NCI-H446 treated with DMSO at 0.1 percent for 48 hours (cell line): Measurements from ENCODE around the gene PPP1R3F.

Source experiments
- DNase-seq: peaks from one replicate; lab custom pipeline; 2025; lab: John Stamatoyannopoulos, UW

PPP1R3F gene, protein sequence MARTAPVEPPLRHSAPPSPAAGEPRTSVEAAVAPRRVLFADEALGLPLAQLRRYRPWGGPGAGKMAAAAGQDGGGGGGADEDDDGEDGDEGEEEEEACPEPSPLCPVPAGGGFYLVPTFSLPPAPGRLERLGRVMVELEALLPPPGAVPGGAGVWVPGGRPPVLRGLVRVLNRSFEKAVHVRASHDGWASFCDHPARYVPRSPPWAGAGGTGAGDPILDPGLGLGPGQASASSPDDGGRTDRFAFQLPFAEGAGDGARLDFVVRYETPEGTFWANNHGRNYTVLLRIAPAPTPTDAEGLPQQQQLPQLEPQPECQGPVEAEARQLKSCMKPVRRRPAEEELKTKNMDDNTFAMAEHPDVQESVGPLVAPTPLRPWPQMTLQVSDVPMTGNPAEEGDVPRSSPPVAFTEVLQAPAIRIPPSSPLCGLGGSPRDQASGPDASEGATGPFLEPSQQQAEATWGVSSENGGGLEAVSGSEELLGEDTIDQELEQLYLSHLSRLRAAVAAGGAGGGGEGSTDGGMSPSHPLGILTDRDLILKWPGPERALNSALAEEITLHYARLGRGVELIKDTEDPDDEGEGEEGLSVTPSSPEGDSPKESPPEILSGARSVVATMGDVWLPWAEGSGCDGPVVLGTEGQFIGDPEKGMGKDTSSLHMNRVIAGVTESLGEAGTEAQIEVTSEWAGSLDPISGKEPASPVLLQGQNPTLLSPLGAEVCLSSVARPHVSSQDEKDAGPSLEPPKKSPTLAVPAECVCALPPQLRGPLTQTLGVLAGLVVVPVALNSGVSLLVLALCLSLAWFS

GRCh38 chrX:49269767-49270248 is at the start of gene PPP1R3F:
PPP1R3F (plus strand) TSS chrX:49269793; CDS start chrX:49269870, 77 bp downstream.
- no peak for DNase-seq

GRCh38 chrX:49220100-49220499 is 49.5 kb upstream of the PPP1R3F start:
- no peak for DNase-seq

- DNase-seq = no peak
Observed at GRCh38 chrX:49221868-49222267, 47.7 kb upstream of the PPP1R3F start.

DNA sequence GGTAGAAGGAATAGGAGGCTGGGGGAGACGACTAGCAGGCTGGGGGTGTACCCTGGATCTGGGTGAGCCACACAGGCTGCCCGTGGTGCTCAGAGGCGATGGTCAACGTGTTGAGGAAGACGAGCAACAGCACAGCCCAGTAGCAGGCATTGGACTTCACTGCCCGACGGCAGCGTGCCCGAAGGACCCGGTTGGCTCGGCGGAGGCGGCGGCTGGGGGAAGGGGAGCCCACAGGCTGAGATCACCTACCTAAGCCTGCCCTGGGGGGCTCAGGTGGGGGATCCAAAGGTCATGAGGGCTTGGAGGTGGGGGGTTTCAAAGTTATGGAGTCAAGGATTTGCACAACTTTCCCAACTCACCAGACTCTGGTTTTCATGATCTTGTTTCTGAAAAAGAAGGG is 43.7 kb upstream of the PPP1R3F start:
- no peak for DNase-seq

DNA sequence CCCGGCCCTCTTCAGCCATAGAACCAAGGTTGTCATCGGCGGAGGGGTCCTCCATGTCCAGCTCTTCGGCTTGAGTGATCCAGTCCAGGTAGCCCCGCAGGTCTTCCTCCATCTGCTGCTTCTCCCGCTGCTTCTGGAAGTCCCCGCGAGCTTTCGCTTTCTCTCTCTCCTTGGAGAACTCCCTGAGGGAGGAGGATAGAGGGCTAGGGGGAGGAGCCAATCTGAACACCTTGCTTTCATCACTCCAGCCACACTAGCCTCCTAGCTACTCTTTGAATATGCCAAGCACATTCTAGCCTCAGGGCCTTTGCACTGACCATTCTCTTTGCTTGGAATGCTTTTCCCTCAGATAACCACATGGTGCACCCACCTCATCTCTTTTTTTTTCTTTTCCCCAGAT is 42.6 kb upstream of the PPP1R3F start:
- DNase-seq = no peak

DNA sequence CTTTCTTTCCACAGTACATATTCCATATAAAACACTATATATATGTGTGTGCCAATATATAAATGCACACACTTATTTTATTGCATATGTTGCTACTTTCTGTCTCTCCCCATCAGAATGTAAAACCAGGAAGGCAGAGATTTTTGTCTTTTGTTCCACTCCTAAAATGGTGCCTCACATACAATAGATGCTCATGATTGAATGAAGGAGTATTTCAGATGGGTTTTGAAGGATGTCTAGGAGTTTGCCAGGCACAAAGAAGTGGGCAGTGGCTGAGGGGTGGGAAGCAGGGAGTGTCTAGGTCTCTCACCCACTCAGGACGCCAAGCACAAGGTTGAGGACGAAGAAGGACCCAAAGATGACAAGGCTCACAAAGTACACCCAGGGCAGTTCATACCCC is 41.9 kb upstream of the PPP1R3F start:
- DNase-seq = no peak

GRCh38 chrX:49228185-49228584 is 41.4 kb upstream of the PPP1R3F start:
- DNase-seq = no peak

DNA sequence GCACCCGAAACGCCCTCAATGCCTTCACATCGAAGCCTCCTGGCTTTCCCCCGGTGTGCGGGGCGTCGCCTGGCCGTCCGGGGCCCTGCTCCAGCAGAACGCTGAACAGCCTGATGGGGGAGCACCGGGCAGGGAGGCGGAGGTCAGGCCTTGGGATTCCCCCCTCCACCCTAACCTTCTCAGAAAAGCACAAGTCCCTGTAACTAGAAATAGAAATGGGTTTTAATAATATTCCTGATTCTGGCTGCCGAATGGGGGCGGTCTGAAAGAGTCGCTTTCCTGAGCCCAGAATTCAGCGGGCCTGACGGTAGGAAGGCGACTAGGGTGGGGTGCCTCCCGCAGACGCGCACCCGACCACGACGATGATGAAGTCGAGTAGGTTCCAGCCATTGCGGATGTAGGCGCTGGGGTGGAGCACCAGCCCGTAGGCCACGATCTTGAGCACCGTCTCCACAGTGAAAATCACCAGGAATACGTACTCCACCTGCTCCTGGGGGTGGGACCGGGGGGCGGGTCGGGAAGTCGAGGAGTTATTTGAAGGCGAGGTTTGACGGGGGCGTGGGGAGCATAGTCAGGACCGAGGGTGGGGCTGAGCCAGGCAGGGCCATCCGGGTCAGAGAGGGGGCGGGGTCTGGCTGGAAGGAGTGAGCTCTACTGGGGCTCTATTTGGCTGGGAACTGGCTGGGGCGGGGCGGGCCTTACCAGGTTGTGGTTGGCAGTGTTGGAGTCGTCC is 38.9 kb upstream of the PPP1R3F start:
- no peak for DNase-seq

DNA sequence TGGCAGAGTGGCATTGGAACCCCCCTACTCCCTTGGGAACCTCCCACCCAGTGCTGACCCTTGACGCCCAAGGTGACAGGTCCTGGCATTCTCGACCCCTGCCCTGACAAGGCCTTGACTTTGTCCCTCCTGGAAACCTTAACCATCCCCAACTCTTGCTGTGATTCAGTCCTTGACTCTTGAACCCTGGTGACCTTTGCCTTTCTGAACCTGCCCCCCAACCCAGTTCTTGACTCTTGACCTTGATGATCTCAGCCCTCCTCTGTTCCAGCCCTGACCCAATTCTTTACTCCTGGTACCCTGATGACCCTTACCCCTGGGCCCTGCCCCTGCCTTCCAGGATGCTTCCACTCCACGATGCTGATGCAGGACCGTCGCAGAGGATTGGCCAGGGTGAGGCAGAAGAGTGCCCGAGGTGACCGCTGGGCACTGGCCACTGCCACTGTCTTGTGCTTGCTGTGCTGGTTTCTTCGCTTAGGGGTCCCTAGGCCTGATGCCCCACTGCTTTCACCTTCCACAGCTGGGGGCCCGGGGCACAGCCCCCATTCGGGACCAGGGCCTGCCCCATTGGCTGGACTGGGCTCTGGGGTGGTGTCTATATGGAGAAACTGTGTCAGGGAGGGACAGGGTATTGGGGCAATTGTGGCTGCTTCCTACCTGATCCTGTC is 38.1 kb upstream of the PPP1R3F start:
- DNase-seq = no peak

GRCh38 chrX:49232525-49232924 is 37.1 kb upstream of the PPP1R3F start:
- no peak for DNase-seq

GRCh38 chrX:49233176-49233575 is 36.4 kb upstream of the PPP1R3F start, which contains the start of gene CACNA1F:
CACNA1F (minus strand) TSS chrX:49233340; CDS start chrX:49233309, 31 bp downstream.
- DNase-seq = no peak

DNA sequence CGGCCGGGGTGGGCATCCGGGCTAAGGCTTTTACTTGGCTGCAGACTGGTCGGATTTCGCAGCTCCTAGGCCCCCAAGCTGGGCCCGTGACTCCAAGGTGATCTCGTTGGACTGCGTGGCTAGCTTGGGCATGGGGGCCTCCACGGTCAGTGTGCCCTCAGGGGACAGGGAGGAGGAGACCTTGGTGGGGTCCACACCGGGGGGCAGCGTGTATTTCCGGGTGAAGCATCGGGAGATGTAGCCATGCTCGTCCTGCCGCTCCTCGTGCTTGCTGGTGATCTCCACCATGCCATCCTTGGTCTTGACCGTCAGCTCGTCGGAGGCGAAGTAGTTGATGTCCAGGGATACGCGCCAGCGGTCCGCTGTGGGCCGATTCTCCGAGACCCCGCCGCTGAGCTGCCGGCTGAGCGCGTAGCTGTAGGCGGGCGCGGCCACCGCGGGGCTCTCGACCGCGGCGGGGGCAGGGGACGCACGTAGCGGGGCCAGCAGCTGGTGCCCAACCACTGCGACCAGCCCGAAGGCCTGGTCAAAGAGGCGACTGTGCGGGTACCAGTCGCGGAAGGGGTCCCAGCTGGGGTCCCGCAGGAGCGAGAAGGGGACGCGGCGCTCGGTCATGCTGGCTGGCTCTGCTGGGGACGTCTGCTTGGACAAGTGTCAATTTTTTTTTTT is 35.6 kb upstream of the PPP1R3F start:
- no peak for DNase-seq

- DNase-seq = no peak
Observed at GRCh38 chrX:49237060-49237459, 32.5 kb upstream of the PPP1R3F start.

- no peak for DNase-seq
Observed at GRCh38 chrX:49238735-49239134, 30.9 kb upstream of the PPP1R3F start.

DNA sequence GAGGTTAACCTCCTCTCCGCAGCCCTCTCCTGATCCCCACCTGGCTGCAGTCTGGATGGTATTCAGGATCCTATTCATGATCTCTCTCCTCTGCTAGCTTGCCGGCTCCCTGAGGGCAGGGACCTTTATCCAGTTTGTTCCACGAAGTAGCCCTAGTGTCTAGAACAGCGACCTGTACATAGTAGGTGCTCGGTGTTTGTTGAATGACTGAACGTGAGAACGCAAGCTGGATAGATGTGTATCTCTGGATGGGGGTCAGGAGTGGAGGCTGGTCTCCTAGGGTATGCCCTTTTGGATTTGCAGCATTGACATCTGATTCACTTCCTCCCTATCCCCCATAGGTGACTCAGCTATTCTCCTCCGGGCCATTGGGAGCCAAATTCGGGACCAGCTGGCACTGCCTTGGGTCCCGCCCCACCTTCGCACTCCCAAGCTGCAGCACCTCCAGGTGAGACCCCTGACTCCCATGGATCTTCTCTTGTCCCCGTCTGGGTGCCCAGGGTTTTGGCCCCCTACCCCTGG is 27.0 kb upstream of the PPP1R3F start:
- DNase-seq = no peak

GRCh38 chrX:49243166-49243565 is 26.4 kb upstream of the PPP1R3F start:
- DNase-seq = no peak

DNA sequence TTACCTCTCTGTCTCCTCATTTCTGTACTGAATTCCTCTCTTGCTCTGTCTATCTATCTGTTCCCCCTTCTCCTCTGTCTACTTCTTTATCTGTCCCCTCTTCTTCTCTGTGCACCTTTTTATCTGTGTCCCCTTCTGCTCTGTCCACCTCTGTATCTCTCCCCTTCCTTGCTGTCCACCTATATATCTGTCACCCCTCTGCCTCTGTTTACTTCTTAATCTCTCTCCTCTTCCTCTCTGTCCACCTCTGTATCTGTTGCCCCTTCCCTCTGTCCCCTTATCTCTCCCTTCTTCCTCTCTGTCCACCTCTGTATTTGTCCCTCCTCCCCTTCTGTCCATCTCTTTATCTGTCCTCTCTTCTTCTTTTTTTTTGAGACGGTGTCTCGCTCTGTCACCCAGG is 25.4 kb upstream of the PPP1R3F start:
- no peak for DNase-seq

GRCh38 chrX:49246541-49246940 is 23.1 kb upstream of the PPP1R3F start:
- DNase-seq = no peak

GRCh38 chrX:49247346-49247745 is 22.2 kb upstream of the PPP1R3F start:
- DNase-seq = no peak

- no peak for DNase-seq
Observed at GRCh38 chrX:49247916-49248811, 21.4 kb upstream of the PPP1R3F start.
